HG03469 (cell line): ENCODE measurements around the gene COPZ1.
"Not testable (repeated sequence)": the region's sequence is repeated elsewhere in the genome, so short reads cannot be mapped to it uniquely, and the experiment has no call there.

Source experiments
- ATAC-seq: cut with Tn5 transposase; IDR thresholded peaks from one replicate; pipeline ENCODE4 v1.9.1; 2021; ENCODE audit warnings: mild to moderate bottlenecking, moderate library complexity, moderate number of reproducible peaks; ENCODE audit not compliant: unreplicated experiment

Gene COPZ1

DNA sequence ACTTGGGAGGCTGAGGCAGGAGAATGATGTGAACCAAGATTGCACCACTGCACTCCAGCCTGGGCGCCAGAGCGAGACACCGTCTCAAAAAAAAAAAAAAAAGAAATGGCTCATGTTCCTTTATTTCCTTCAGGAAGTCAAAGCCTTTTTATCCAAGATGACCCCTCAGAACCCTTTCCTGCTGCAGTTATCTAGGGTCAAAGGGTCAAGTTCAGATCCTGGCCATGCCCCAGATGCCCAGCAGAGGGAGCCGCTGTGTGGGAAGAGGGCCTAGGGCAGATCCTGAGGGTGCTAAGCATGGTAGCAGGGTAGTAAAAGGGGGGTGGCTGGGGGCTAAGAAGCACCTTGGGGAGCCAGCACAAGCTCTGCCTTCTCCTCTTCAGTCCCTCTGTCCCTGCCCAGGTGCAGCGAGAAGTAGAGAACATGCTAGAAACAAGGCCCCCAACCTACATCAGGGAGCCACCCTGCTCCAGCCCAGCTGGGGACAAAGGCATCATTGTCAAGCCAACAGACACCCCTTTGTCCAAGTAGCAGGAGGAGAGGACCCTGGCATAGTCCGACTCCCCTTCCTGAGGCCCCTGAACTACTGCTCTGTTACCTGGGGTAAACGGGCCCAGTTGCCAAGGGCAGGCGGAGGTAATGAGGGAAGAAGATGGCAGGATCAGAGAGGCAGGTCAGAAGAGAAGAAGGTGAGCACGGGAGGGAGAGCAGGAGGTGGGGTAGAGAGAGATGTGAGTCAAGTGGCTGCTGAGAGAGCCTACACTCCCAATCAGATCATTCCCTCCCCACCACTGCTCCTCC lies 30.6 kb upstream of the COPZ1 start:
- no peak for ATAC-seq

DNA sequence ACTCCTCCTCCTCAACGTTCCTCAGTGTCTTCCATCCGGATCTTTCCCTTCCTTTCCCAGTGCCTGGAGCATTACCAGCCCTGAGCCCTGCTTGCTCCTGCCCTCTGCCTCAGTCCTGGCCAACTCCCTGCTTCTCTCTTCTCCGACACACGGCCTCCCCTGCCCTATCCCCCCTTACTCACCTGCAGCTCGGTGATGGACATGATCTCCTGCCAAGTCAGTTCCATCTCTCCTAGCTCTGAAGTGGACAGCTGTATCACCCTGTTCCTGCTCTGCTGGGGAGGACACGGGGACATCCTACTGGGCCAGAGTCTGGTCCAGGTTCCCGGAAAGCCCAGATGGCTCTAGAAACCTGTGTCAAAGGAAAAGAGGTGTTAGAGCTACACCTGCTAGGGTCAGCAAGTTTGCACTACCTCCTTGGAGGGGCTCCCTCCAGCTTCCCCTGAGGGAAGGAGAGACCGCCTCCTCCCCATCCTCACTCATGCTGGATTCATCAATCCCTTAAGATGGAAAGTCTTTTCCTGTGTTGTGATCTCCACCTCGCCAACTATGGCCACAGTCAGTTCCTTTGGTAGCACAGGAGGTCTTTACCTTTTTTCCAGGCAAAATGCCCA lies 29.9 kb upstream of the COPZ1 start:
- no peak for ATAC-seq

DNA sequence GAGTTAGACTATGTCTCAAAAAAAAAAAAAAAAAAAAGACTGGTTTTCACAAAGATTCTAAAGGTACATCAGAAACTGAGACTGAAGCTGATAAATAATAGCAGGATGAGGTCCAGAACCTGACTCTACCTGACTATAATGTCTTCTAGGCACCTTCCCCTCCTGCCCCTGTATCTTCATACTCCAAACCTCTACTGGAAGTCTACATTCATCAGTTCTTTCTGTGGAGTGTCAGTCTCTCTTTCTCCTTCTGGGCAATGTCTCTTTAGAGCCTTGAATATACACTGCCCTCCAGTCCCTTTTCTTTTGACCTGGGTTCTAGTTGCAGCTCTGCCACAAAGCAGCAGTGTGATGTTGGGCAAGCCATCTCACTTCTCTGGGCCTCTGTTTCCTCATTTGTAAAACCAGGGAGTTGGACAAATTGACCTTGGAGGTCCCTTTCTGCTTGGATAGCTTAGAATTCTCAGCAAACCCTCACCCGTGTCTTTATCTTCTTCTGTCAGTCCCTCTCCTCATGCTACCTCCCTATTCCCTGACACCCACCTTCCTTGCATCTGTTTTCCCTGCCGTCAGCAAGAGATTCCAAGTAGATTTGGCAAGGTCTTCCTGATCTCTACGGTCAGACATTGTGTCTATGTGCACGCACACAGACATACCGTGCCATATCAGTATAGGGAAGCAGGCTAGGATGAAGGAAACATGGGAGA lies 28.4 kb upstream of the COPZ1 start:
- ATAC-seq, result no peak

DNA sequence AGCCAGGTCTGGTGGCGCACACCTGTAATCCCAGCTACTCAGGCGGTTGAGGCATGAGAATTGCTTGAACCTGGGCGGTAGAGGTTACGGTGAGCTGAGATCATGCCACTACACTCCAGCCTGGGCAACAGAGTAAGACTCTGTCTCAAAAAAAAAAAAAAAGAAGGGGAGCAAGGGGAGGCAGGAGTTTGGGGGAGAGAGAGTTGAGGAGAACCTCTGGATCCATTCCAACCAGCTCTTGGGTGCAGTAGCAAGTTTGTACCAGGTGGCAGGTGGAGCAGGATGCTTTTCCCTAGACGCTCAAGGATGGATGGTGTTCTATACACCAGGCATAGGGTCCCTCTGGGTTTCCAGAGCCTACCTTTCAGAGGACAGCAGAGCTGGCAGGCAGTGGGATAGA lies 26.0 kb upstream of the COPZ1 start:
- ATAC-seq, result no peak

DNA sequence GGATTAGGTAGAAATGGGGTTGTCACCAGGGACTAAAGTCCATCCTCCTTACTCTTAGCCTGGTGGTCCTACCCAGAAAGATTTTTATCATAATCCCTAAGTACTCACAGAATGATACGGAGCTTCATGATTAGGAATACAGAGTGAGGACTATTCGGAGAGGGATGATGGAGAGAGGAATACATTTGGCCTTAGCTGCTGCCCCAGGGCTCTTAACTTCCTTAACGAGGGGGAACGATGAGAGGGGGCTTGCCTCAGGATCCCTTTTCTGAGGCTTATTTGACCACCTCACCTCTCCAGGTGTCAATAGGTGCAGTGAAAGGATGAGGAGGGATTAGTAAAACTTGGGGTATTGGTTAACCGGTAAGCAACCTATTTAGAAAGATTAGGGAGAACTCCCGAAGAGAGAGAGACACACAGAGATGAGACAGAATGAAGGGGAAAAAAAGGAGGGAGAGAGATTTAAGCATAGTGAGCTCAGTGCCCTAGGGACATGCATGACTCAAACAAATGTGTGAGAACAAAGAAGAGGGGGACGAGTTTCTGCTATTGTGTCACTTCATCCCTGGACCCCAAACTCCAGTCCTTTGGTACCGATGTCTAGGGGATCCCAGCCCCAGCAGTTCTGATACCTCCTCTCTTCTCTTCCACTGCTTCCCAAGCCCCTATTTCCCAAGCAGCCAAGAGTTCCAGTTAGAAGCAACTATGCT lies 25.3 kb upstream of the COPZ1 start:
- no peak for ATAC-seq

GRCh38 chr12:54300225-54300731 lies 24.7 kb upstream of the COPZ1 start:
- no peak for ATAC-seq

- ATAC-seq, result no peak
Measured at GRCh38 chr12:54300732-54301427, 24.1 kb upstream of the COPZ1 start, which contains the start of gene NFE2. Gene NFE2, minus strand, starts transcription at chr12:54301015. Its CDS starts 5,767 bp downstream, at chr12:54295248.

DNA sequence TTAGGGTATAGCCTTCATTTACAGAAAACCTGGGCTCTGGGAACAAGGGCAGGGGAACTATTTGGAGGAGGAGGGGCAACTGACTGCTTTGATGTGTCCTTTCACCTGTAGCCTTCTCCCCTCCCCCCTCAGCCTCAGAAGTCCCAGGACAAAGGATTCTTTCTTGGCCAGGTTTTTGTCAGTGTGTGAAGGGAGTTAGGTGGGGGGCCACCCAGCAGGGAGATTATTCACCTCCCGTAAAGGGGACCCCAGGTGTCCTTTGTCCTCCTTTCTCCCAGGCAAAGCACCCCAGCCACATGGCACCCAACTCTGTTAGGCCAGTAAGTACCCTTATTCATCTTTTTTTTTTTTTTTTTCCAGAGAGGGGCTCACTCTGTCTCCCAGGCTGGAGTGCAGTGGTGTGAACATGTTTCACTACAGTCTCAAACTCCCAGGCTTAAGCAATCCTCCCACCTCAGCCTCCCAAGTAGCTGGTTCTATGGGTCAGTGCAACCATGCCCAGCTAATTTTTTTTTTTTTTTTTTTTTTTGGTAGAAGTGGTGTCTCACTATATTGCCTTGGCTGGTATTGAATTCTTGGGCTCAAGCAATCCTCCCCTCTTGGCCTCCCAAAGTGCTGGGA lies 23.4 kb upstream of the COPZ1 start:
- no peak for ATAC-seq

GRCh38 chr12:54303640-54304039 lies 21.3 kb upstream of the COPZ1 start:
- no peak for ATAC-seq

DNA sequence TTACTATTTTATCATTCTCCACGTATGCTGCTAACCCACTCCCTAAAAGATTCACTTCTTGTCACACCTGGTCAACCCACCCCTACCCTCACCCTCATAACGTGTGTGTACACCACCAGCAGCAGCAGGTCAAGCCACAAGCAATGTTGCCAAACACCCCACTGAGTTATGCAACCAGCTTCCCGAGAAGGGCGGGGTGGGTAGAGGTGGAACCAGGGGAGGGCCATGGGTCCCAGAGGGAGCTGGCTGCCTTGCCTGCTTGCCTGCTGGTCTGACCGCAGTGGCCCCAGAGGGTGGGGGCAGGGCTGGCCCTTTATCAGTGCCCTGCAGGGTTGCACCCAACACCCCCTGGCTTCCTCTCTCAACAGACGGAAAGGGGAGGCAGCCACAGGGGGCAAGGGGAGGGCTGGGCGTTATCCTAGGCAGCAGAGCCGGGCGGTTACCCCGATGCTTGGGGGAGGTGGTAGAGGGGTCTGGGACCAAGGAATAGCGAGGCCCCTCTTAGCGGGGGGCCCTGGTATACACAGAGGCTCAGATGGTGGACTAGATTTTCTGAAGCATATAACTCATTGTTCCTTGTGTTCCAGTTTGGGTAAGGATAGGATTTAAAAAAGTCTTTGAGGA lies 20.6 kb upstream of the COPZ1 start:
- no peak for ATAC-seq

GRCh38 chr12:54306925-54307741 lies 17.8 kb upstream of the COPZ1 start:
- no peak for ATAC-seq

DNA sequence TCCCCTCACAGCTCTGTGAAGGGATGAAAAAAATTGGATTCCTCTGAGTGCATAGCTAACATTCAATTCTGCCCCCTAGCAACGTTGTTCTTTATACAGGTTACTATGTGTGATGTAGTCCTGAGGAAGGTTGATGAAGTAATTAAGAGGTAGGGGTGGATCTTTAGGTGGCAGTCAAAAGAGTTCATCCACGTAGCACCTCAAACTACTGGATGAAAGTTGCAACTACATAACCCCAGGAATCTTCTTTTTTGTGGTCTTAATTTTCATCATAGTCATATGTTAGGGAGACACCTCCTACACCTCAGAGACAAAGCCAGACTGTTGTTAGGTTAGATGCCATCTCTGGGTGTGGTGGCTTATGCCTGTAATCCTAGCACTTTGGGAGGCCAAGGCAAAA lies 13.9 kb upstream of the COPZ1 start:
- ATAC-seq, result no peak

DNA sequence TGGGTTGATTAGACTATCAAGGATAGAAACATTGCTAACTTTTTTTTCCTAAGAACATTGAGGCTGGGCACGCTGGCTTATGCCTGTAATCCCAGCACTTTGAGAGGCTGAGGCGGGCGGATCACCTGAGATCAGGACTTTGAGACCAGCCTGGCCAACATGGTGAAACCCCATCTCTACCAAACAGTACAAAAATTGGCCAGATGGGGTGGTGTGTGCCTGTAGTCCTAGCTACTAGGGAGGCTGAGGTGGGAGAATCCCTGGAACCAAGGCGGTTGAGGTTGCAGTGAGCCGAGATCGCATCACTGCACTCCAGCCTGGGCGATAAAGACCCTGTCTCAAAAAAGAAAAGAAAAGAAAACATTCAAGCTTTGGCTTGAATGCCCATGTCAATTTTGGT lies 12.6 kb upstream of the COPZ1 start:
- ATAC-seq, result not testable (repeated sequence)

- ATAC-seq, result no peak
Measured at GRCh38 chr12:54321363-54321762, 3.6 kb upstream of the COPZ1 start.

DNA sequence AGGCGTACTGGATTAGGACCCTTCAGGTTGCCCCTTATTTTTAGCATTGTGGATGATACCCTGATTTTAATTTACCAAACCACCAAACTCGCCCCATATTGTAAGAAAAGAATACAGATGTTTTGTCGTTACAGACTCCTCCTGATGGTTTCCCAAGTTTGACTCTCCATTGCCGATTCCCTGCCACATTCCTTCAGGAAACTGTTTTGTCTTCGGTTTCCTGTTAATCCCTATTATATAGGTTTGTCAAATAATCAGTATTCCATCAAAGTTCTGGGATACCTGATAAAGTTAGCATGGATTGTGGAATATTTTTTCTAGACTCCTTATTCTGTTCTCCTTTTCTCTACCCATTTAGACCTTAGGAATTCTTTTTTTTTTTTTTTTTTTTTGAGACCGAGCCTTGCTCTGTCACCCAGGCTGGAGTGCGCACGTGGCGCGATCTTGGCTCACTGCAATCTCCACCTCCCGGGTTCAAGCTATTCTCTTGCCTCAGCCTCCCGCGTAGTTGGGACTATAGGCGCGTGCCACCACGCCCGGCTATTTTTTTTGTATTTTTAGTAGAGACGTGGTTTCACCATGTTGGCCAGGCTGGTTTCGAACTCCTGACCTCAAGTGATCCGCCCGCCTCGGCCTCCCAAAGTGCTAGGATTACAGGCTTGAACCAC lies 645 bp downstream of the COPZ1 start:
- not testable (repeated sequence) for ATAC-seq

GRCh38 chr12:54328595-54329337 lies 3.8 kb downstream of the COPZ1 start:
- no peak for ATAC-seq

- no peak for ATAC-seq
Measured at GRCh38 chr12:54329759-54330158, 4.8 kb downstream of the COPZ1 start.
